Tongue (tissue), 2 donors: Measurements from ENCODE around the gene DRC7. TPM values are rescaled to one million over a fixed set of nuclear protein-coding genes. Genes with fewer than 3 reads are reported as not detected.
"Not testable (repeated sequence)": the region's sequence is repeated elsewhere in the genome, so short reads cannot be mapped to it uniquely, and the experiment has no call there.

ENCODE experiments used
- DNase-seq: peaks from one replicate; pipeline ENCODE4 v3.0.0-alpha.2; 2015
- total RNA-seq: library from RNA; depleted of rRNA; stranded (reverse); fragments of >200 nt; gene quantifications from one replicate; pipeline ENCODE4 v1.2.3, GENCODE V29; 2014

The DRC7 gene
- total RNA-seq, 1 donor from 2014 or later: not detected

DNA sequence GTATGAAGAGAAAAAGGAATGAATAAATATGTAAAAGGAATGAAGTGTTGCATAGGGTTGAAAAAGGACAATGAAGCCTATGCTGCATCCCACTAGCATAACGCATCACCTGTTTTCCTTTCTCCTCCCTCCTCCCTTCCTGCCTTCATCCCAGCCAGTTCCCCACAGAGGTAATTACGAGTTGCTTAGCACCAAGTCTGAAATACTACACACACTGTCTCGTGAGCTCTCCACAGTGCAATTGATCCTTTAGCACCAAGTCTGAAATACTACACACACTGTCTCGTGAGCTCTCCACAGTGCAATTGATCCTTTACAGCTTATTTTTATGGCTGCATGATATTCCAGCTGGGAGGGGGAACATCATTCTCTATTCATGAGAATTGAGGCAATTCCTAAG is 1.1 kb upstream of the DRC7 start:
- no peak for DNase-seq

DNA sequence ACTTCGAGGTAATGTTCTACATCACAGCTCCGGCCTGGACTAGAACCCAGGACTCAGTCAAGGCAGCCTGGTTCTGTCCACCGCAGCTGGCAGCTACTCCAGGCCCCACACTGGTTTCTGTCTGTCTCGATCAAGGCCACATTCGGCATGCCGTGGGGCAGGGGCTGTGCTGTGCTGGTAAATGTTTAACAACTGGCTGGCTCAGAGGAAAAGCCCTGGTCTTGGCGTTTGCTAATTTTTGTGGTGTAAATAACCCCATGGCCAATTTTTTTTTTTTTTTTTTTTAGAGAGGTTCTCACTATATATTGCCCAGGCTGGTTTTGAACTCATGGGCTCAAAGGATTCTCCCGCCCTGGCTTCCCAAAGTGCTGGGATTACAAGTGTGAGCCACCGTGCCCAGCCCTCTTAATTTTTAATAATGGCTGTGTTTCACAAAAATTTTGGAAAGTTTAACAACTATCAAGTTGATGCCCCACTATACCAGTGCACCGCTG is 328 bp upstream of the DRC7 start:
- no peak for DNase-seq

GRCh38 chr16:57695680-57696069 is 1.1 kb downstream of the DRC7 start:
- no peak for DNase-seq

- no peak for DNase-seq
Observed at GRCh38 chr16:57696240-57696639, 1.6 kb downstream of the DRC7 start.

DNA sequence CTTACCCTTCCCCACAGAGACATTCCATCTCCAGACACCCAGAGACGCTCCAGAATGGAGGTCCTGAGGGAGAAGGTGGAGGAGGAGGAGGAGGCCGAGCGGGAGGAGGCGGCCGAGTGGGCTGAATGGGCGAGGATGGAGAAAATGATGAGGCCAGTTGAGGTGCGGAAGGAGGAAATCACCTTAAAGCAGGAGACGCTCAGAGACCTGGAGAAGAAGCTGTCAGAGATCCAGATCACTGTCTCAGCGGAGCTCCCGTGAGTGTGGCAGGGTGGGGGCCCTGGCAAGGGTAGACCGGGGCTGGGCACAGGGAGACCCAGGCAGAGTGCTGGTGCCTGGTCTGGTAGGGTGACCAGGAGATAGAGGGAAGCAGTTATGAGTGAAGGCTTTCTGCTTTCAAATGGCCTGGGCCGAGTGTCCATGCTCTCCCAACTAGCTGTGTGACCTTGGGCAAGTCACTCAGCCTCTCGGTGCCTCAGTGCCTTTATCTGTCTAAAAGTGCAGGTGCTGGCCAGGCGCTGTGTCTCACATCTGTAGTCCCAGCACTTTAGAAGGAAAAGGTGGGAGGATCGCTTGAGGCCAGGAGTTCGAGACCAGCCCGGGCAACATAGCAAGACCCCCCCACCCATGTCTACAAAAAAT is 3.4 kb downstream of the DRC7 start:
- DNase-seq: no peak

DNA sequence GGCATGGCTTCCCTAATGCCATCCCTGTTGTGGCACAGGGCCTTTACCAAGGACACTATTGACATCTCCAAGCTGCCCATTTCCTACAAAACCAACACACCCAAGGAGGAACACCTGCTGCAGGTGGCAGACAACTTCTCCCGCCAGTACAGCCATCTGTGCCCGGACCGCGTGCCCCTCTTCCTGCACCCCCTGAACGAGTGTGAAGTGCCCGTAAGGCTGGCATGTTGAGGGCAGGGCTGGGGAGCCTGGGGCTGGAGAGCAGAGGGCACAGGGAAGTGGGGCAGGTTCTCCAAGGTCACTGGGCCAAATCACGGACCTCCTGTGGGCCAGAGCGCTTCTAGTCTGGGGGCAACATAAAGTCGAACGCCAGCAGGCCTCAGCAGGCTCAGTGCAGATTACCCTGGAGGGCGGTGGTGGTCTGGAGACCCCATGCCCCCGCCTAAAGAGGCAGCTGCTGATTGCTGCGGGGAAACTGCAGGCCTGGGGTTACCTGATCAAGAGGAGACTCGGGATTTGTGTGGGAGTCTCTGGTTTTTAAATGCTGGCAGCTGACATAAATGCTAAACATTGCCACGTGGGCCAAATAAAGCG is 4.3 kb downstream of the DRC7 start:
- DNase-seq: no peak

DNA sequence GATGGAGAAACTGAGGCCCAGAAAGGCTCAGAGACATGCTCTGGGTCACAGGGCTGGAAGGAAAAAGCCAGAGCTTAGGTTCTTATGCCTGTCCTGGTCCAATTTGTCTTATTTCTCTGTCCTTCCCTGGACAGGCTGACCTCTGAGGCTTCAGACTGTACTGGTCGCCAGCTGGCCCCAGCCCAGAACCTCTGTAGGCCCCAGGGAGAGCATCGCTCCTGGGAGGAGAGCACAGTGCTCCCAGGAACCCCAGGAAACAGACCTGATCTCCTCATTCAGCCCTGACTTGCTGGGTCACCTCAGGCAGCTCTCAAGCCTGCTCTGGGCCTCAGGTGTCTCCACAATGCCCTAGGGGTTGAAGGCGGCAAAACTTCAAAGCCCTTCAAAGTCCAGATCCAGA is 4.9 kb downstream of the DRC7 start:
- no peak for DNase-seq

GRCh38 chr16:57699899-57700298 is 5.3 kb downstream of the DRC7 start:
- no peak for DNase-seq

DNA sequence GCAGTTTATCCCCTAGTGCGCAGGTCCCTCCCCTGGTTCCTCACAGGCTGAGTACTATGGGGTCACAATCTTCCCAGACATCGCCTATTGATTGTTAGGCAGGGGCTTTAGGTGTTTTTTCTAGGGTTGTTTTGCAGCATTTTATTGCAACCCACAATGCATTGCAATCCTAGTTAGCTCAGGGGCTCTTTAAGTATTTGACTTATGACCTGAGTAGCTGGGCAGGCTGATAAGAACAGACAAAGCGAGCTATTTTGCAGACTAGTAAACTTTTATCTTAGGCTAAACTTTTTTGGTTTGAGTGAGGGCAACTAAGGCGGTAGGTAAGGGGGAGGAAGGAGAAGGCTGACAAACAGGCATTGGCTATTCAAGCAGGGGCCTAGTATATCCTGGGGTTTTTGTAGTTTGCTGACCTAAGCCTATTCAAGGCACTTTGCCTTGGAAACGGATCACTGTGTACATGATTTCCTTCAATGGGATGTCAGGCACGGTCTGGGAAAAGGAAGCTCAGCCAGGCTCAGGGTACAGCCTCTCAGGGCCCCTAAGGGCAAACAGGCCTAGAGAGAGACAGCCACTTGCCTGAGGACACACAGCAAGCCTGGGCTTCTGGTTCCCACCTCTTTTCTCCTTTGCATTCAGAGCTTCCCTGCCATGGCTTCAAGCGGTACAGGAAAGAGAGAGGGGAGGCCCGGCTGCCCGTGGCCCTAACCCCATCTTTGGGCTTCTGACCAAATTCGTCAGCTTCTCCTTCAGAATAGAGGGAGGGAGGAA is 6.4 kb downstream of the DRC7 start:
- DNase-seq: no peak

DNA sequence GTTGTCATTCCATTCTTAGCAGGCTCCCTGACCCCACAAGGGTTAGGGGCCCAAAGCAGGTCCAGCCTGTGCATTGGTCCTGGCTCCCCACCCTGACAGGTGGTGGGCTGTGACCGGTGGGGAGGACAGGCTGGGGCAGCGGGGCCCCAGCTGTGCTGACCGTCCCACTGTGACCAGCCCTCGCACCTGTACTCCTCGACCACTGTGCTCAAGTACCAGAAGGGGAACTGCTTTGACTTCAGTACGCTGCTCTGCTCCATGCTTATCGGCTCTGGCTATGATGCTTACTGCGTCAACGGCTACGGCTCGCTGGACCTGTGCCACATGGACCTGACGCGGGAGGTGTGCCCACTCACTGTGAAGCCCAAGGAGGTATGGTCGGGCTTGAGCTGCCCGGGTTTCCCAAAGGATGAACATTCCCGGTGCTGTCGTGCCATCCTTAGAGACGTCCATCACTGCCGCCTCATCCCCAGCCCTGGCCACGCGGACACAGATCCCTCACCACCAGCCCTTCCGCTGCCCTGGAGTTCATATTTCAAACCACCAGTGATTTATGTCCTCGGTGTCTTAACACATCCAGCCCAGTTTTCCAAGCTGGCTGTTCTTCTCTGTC is 7.3 kb downstream of the DRC7 start:
- no peak for DNase-seq

DNA sequence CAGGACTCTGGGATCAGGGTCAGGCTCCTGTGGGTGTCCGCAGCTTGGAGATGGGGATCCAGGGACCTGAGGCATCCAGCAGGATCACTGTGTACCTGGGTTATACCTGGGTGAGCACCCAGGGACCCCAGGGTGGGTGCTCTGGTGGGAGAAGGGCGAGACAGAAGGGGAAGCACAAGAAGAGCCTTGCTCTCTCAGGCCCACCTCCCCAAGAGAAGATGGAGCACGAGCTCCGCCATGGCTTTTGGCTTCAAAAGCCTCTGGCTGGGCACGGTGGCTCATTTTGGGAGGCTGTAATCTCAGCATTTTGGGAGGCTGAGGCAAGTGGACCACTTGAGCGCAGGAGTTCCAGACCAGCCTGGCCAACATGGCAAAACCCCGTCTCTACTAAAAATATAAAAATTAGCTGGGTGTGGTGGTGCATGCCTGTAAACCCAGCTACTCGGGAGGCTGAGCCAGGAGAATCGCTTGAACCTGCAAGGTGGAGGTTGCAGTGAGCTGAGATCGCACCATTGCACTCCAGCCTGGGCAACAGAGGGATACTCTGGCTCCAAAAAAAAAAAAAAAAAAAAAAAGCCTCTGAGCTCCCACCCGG is 8.9 kb downstream of the DRC7 start:
- no peak for DNase-seq

- DNase-seq: peak; percentile 34
Observed at GRCh38 chr16:57704011-57704904, 9.7 kb downstream of the DRC7 start.

DNA sequence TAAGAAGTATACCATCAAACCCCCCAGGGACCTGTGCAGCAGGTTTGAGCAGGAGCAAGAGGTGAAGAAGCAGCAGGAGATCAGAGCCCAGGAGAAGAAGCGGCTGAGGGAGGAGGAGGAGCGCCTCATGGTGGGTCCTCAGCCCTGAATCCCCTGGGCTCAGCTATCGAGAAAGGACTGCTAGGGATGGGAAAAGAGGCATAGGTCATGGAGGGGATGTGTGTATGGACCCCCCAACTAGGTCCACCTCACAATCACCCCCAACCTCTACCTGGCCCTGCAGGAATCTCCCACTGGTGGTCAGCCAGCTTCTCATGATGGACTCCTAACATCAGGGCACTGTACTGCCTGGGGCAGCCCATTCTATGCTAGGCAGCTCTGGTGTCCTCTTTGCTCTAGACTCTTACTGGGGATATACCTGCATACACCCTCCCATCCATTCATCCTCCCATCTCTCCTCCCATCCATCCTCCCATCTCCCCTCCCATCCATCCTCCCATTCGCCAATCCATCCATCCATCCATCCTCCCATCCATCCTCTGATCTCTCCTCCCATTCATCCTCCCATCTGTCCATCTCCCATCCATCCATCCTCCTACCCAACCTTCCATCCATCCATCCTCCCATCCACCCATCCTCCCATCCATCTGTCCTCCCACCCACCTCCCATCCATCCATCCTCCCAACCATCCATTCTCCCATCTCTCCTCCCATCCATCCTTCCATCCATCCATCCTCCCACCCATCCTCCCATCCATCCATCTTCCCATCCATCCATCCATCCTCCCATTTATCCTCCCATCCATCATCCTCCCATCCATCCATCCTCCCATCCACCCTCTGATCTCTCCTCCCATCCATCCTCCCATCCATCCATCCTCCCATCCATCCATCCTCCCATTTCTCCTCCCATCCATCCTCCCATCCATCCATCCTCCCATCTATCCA is 10.6 kb downstream of the DRC7 start:
- no peak for DNase-seq

- DNase-seq: no peak
Observed at GRCh38 chr16:57706717-57707116, 12.1 kb downstream of the DRC7 start.

- no peak for DNase-seq
Observed at GRCh38 chr16:57707331-57707730, 12.7 kb downstream of the DRC7 start.

DNA sequence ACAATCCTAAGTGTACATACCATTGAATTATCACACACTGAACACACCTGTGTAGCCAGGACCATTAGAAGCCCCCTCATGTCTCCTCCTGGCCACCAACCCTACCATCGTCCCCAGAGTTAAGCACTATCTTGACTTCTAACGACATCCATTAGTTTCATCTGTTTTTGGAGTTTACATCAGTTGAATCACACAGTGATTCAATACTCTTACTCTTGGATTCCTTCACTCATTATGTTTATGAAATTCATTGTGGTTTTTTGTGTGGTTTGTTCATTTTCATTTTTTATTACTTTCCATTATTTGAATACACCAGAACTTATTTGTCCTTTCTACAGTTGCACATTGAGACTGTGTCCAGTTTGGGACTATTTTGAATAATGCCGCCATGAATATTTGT is 13.6 kb downstream of the DRC7 start:
- no peak for DNase-seq

DNA sequence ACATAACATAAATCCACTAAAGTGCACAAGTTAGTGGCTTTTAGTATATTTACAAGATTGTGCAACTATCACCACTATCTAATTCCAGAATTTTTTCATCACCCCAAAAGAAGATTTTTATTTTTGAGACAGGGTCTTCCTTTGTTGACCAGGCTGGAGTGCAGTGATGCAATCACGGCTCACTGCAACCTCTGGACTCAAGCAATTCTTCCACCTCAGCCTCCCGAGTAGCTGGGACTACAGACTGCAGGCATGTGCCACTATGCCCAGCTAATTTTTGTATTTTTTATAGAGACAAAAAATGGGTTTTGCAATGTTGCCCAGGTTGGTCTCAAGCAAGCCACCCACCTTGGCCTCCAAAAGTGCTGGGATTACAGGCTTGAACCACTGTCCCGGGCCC is 15.1 kb downstream of the DRC7 start:
- no peak for DNase-seq

- DNase-seq: no peak
Observed at GRCh38 chr16:57711346-57711745, 16.7 kb downstream of the DRC7 start.

- DNase-seq: no peak
Observed at GRCh38 chr16:57711993-57712392, 17.4 kb downstream of the DRC7 start.

GRCh38 chr16:57712569-57712968 is 18.0 kb downstream of the DRC7 start:
- not testable (repeated sequence) for DNase-seq
